Testis (tissue), 2 donors: ENCODE results near the gene SHROOM3.

Experiments used
- POLR2A ChIP-seq: fragments of 450-650 bp; IDR thresholded peaks from one replicate; pipeline ENCODE4 v1.6.1; 2017; ENCODE audit warnings: antibody characterized with exemption, mild to moderate bottlenecking, moderate library complexity
- TF ChIP-seq, protein P1 (sequence below), 3 experiments: fragments of 450-650 bp in 2 of 3; fragments of 200-600 bp in 1 of 3; sonication (generic) in 1 of 3; IDR thresholded peaks; one replicate each; pipeline ENCODE4 v1.5.1; 2016 to 2019; ENCODE audit warnings: antibody characterized with exemption in 3 of 3, mild to moderate bottlenecking in 2 of 3, moderate library complexity in 1 of 3

DNA sequence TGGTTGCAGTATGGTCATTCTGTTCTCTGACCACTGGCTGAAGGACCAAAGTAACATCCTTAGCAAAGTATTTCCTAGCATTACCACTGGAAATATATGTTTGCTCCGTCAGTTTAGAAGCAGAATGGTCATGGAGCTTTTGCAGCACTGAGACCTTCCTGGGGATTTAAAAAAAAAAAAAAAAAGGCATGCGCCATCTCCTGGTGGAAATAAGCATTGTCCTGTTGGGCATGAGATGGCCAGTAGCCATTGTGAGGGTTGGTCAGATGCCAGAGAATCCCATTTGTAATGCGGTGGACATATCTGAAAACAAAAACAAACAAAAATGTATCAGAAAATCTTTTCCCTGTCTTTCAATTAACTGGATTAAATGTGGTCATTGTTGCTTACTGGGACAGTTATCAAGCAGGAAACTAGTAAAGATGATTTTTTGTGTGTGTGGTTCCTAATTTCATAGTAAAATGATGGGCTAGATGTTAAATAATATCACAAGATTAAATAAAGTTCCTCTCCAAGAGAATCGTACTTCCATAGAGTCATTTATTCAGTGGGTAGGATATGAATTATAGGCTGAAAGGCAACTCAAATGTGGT is 323.4 kb downstream of the SHROOM3 start:
- TF ChIP-seq, protein P1, sequence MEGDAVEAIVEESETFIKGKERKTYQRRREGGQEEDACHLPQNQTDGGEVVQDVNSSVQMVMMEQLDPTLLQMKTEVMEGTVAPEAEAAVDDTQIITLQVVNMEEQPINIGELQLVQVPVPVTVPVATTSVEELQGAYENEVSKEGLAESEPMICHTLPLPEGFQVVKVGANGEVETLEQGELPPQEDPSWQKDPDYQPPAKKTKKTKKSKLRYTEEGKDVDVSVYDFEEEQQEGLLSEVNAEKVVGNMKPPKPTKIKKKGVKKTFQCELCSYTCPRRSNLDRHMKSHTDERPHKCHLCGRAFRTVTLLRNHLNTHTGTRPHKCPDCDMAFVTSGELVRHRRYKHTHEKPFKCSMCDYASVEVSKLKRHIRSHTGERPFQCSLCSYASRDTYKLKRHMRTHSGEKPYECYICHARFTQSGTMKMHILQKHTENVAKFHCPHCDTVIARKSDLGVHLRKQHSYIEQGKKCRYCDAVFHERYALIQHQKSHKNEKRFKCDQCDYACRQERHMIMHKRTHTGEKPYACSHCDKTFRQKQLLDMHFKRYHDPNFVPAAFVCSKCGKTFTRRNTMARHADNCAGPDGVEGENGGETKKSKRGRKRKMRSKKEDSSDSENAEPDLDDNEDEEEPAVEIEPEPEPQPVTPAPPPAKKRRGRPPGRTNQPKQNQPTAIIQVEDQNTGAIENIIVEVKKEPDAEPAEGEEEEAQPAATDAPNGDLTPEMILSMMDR (IDR thresholded peaks at IDR 0.05) = peak; percentile 41 to 76 (median 73)
- TF ChIP-seq POLR2A = no peak
